Panc1 (cell line): ENCODE results near the gene DCDC2. TPM values are rescaled to one million over a fixed set of nuclear protein-coding genes. Genes with fewer than 3 reads are reported as not detected.

ENCODE experiments used
- ATAC-seq: fragments of 200-7000 bp; cut with Tn5 transposase; 2 replicates; pipeline ENCODE4 v1.9.1; 2020; ENCODE audit warnings: mild to moderate bottlenecking, moderate library complexity
- BruUV-seq: library from RNA; stranded (reverse); fragments of 400-500 nt; replicated peaks from 2 replicates; lab custom pipeline; 2021; lab: Mats Ljungman, UMichigan
- CTCF ChIA-PET: fragments of 300-600 bp; sonication (Branson Sonifier 250); formaldehyde crosslinking; loops from one replicate; lab custom pipeline; 2022; ENCODE audit warnings: antibody characterized with exemption; lab: Charles Lee
- POLR2A ChIA-PET: fragments of 300-600 bp; sonication (Branson Sonifier 250); formaldehyde crosslinking; loops from one replicate; lab custom pipeline; 2022; ENCODE audit warnings: antibody characterized with exemption; lab: Charles Lee
- DNase-seq: peaks from one replicate; pipeline ENCODE4 v3.0.0-alpha.2; 2010; ENCODE audit warnings: low read depth, low spot score
- H3K27ac ChIP-seq: 2 replicates; pipeline ENCODE4 v1.5.1; 2011; ENCODE audit warnings: mild to moderate bottlenecking, low read length, inconsistent platforms
- H3K27me3 ChIP-seq: fragments of 200-500 bp; sonication (Bioruptor generic); 2 replicates; pipeline ENCODE4 v1.6.0; 2014; ENCODE audit warnings: low read length, inconsistent platforms; ENCODE audit not compliant: control insufficient read depth, insufficient read depth
- H3K36me3 ChIP-seq: fragments of 200-500 bp; sonication (Bioruptor generic); 2 replicates; pipeline ENCODE4 v1.5.1; 2014; ENCODE audit warnings: inconsistent platforms, mild to moderate bottlenecking, low read length, moderate library complexity; ENCODE audit not compliant: control insufficient read depth, insufficient read depth
- H3K4me1 ChIP-seq: 2 replicates; pipeline ENCODE4 v1.5.1; 2011; ENCODE audit warnings: inconsistent platforms, mild to moderate bottlenecking, low read length, moderate library complexity; ENCODE audit not compliant: control insufficient read depth, insufficient read depth
- H3K4me3 ChIP-seq, 2 experiments: 2 replicates each; pipeline ENCODE4 v1.5.1; 2011 to 2012; ENCODE audit warnings: low read depth in 2 of 2, low read length in 2 of 2, mild to moderate bottlenecking in 2 of 2, inconsistent platforms in 1 of 2, moderate library complexity in 1 of 2
- H3K9me3 ChIP-seq: fragments of 200-500 bp; sonication (Bioruptor generic); 2 replicates; pipeline ENCODE4 v1.5.1; 2014; ENCODE audit warnings: low read depth, mild to moderate bottlenecking, inconsistent platforms, low read length, moderate library complexity; ENCODE audit not compliant: control insufficient read depth, insufficient read depth
- CTCF ChIP-seq: fragments of 450-650 bp; IDR thresholded peaks from 2 replicates; pipeline ENCODE4 v1.5.1; 2017; ENCODE audit warnings: mild to moderate bottlenecking
- POLR2AphosphoS5 ChIP-seq: IDR thresholded peaks from 2 replicates; pipeline ENCODE4 v1.6.1; 2012; ENCODE audit warnings: mild to moderate bottlenecking, low read depth, low read length, moderate library complexity
- SIN3A ChIP-seq: IDR thresholded peaks from 2 replicates; pipeline ENCODE4 v1.6.1; 2012; ENCODE audit warnings: low read depth, mild to moderate bottlenecking, low read length, moderate library complexity, borderline replicate concordance; ENCODE audit not compliant: insufficient read depth
- TCF7L2 ChIP-seq: IDR thresholded peaks from 2 replicates; pipeline ENCODE4 v1.6.1; 2011; ENCODE audit warnings: mild to moderate bottlenecking, low read depth, low read length, inconsistent platforms
- in situ Hi-C: cut with HindIII; loops from 2 replicates; pipeline ENCODE4 v1.10.0; 2016; ENCODE audit warnings: low sequenced_read_pairs, low pct_unique_long_range_greater_than_20kb
- intact Hi-C: fragments of 100-400 bp; cut with micrococcal nuclease; formaldehyde crosslinking; loops from one replicate; pipeline ENCODE4 v1.10.0; 2022; ENCODE audit not compliant: unreplicated experiment
- total RNA-seq: library from RNA; stranded (reverse); gene quantifications from one replicate; pipeline ENCODE4 v1.2.1, GENCODE V29; 2021; ENCODE audit not compliant: unreplicated experiment
- TF ChIP-seq, protein P1 (sequence below), 2 experiments: IDR thresholded peaks; 2 replicates each; pipeline ENCODE4 v1.6.1; 2011 to 2012; ENCODE audit warnings: low read depth in 2 of 2, control low read depth in 1 of 2, low read length in 1 of 2, mild to moderate bottlenecking in 1 of 2, moderate library complexity in 1 of 2; ENCODE audit not compliant: insufficient read depth in 1 of 2

Gene DCDC2
- total RNA-seq, 1 experiment from 2014 or later, result 0.15 TPM

GRCh38 chr6:24157886-24158285, 200.0 kb downstream of the DCDC2 start:
- POLR2A ChIA-PET, result no interaction called here
- Histone ChIP-seq H3K36me3 (no peaks in the 10 kb centered on the region), H3K9me3 (no peaks in the 10 kb centered on the region), H3K27me3 (no peaks in the 10 kb centered on the region), H3K27ac (no peak overlapping the region), H3K4me1 (no peaks in the 10 kb centered on the region), H3K4me3 (no peak overlapping the region)
- CTCF ChIA-PET, result interaction anchor here (0.6 to 0.7 kb wide), 2 partner anchors 85 to 157 kb away, joined by 3 read pairs; no protein-coding TSS in a partner anchor
- ATAC-seq (no peak), DNase-seq (no peak)
- intact Hi-C loops, result no loop called here
- in situ Hi-C loops, result no loop called here
- TF ChIP-seq TCF7L2, result no peak
- TF ChIP-seq CTCF, result no peak
- TF ChIP-seq, protein P1, sequence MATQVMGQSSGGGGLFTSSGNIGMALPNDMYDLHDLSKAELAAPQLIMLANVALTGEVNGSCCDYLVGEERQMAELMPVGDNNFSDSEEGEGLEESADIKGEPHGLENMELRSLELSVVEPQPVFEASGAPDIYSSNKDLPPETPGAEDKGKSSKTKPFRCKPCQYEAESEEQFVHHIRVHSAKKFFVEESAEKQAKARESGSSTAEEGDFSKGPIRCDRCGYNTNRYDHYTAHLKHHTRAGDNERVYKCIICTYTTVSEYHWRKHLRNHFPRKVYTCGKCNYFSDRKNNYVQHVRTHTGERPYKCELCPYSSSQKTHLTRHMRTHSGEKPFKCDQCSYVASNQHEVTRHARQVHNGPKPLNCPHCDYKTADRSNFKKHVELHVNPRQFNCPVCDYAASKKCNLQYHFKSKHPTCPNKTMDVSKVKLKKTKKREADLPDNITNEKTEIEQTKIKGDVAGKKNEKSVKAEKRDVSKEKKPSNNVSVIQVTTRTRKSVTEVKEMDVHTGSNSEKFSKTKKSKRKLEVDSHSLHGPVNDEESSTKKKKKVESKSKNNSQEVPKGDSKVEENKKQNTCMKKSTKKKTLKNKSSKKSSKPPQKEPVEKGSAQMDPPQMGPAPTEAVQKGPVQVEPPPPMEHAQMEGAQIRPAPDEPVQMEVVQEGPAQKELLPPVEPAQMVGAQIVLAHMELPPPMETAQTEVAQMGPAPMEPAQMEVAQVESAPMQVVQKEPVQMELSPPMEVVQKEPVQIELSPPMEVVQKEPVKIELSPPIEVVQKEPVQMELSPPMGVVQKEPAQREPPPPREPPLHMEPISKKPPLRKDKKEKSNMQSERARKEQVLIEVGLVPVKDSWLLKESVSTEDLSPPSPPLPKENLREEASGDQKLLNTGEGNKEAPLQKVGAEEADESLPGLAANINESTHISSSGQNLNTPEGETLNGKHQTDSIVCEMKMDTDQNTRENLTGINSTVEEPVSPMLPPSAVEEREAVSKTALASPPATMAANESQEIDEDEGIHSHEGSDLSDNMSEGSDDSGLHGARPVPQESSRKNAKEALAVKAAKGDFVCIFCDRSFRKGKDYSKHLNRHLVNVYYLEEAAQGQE (IDR thresholded peaks at IDR 0.05; ENCODE audit: insufficient read depth in 1 of 2, low read depth in 2 of 2, low read length in 1 of 2), result no peak
- TF ChIP-seq SIN3A, result no peak
- TF ChIP-seq POLR2AphosphoS5, result no peak
- no TSS peak for BruUV-seq

DNA sequence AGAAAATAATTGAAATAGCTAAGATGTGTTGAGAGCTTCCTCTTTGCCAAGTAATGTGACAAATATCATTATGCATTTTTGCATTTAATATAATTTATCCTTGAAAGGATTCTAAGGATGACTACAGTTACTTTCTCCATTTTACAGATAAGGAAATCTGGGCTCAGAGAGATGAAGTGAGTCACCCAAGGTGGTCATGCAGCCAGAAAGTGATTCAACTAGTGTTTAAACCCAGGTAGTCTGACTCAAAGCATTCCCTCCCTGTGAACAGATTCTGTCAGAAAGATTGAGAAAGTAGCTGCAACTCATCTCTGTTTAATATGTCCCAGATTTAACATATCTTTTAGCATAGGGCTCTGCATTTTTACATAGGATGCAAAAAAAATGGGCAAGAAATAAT, 203.7 kb downstream of the DCDC2 start:
- TF ChIP-seq POLR2AphosphoS5, result no peak
- BruUV-seq, result no TSS peak
- no peak for DNase-seq

GRCh38 chr6:24152014-24152413, 205.8 kb downstream of the DCDC2 start:
- no peak for TF ChIP-seq POLR2AphosphoS5
- TF ChIP-seq, protein P1 (IDR thresholded peaks at IDR 0.05; ENCODE audit: insufficient read depth in 1 of 2, low read depth in 2 of 2, low read length in 1 of 2), result no peak
- no peak for TF ChIP-seq TCF7L2
- no peak for TF ChIP-seq CTCF
- no peak for TF ChIP-seq SIN3A
- intact Hi-C loops (no loop called here), in situ Hi-C loops (no loop called here)
- no peaks in the 10 kb centered on the region for H3K36me3 ChIP-seq
- ATAC-seq, result no peak
- no peak overlapping the region for H3K4me3 ChIP-seq
- H3K4me1 ChIP-seq, result no peaks in the 10 kb centered on the region
- DNase-seq, result no peak
- no TSS peak for BruUV-seq
- no peaks in the 10 kb centered on the region for H3K27me3 ChIP-seq
- no peaks in the 10 kb centered on the region for H3K9me3 ChIP-seq
- H3K27ac ChIP-seq, result no peak overlapping the region
- ChIA-PET CTCF (no interaction called here), POLR2A (no interaction called here)

More for the DNA sequence above, 203.7 kb downstream of the DCDC2 start:
- Histone ChIP-seq H3K36me3 (no peaks in the 10 kb centered on the region), H3K27me3 (no peaks in the 10 kb centered on the region), H3K27ac (no peak overlapping the region), H3K4me1 (no peaks in the 10 kb centered on the region), H3K4me3 (no peak overlapping the region), H3K9me3 (no peaks in the 10 kb centered on the region)
- intact Hi-C loops (no loop called here), in situ Hi-C loops (no loop called here)
- no peak for ATAC-seq
- CTCF ChIA-PET, result no interaction called here
- POLR2A ChIA-PET, result no interaction called here
